Ovary (tissue), 9 donors: ENCODE data around the gene GHSR. TPM values are rescaled to one million over a fixed set of nuclear protein-coding genes. Genes with fewer than 3 reads are reported as not detected.

Source experiments
- DNase-seq, 5 donors: peaks; one replicate each; pipeline ENCODE4 v3.0.0-alpha.2; 2019 to 2020
- H3K27ac ChIP-seq, 2 donors: fragments of 200-600 bp; one replicate each; pipeline versions ENCODE4 v1.5.1 to v1.8.0; 2019 to 2022
- H3K27me3 ChIP-seq: fragments of 200-600 bp; one replicate; pipeline ENCODE4 v1.8.0; 2022
- H3K36me3 ChIP-seq: fragments of 200-600 bp; sonication (generic); one replicate; pipeline ENCODE4 v1.5.1; 2019
- H3K4me1 ChIP-seq: one replicate; pipeline ENCODE4 v1.8.1; 2013; ENCODE audit warnings: mild to moderate bottlenecking, moderate library complexity; ENCODE audit not compliant: insufficient read depth
- H3K4me3 ChIP-seq: fragments of 200-600 bp; sonication (generic); one replicate; pipeline ENCODE4 v1.5.1; 2017
- H3K9me3 ChIP-seq, 2 donors: fragments of 200-600 bp in 1 of 2; sonication (generic) in 1 of 2; one replicate each; pipeline versions ENCODE4 v1.5.1 to v1.8.1; 2013 to 2019; ENCODE audit warnings: mild to moderate bottlenecking in 1 of 2, moderate library complexity in 1 of 2
- CTCF ChIP-seq, 3 donors: fragments of 450-650 bp in 2 of 3; fragments of 200-600 bp in 1 of 3; IDR thresholded peaks; one replicate each; pipeline versions ENCODE4 v1.5.1 to v1.8.0; 2016 to 2022; ENCODE audit warnings: antibody characterized with exemption in 3 of 3, mild to moderate bottlenecking in 1 of 3
- EP300 ChIP-seq: sonication (generic); formaldehyde crosslinking; IDR thresholded peaks from one replicate; pipeline ENCODE4 v1.6.1; 2017; ENCODE audit warnings: antibody characterized with exemption
- POLR2A ChIP-seq: fragments of 450-650 bp; IDR thresholded peaks from one replicate; pipeline ENCODE4 v1.6.1; 2017; ENCODE audit warnings: antibody characterized with exemption, mild to moderate bottlenecking, moderate library complexity
- WGBS, 3 donors: extraction: QIAGEN DNeasy Blood & Tissue Kit in 1 of 3; methylation state at CpG; one replicate each; pipeline versions ENCODE4 v1.1.5 to v1.1.7; 2013 to 2017; 5-methylcytosine and 5-hydroxymethylcytosine counted together
- intact Hi-C, 4 donors: fragments of 100-400 bp; cut with DNase I; formaldehyde crosslinking; loops; one replicate each; pipeline versions ENCODE4 v1.11.0 to v1.15.1; 2022 to 2023
- polyA plus RNA-seq, 2 donors: library from polyadenylated mRNA; stranded (reverse); fragments of 200-250 nt in 1 of 2; fragments of 350-450 nt in 1 of 2; fragmentation: Illumina TruSeq in 1 of 2; extraction: RNeasy Lipid Tissue Mini Kit (QIAGEN cat#74804) in 1 of 2; gene quantifications; one replicate each; pipeline ENCODE4 v1.2.3, GENCODE V29; 2013 to 2014
- total RNA-seq, 7 donors: library from RNA; depleted of rRNA in 2 of 7; stranded (reverse); fragments of >200 nt in 2 of 7; fragmentation: NEBNext Ultra II Directional in 3 of 7; extraction: Animal tissue kit (Norgen Biotek cat#: 25700) in 3 of 7; gene quantifications; one replicate each; pipeline versions ENCODE4 v1.1.0 to v1.2.4, GENCODE V29; 2016 to 2023
- donor health status: DM: no; HTN: no; CAD: no; lungs with moderate emphysema.
- donor health status: DM: no; HTN: no; CAD: no.
- donor health status: Bipolar disorder and iron deficiency.
- donor health status: DM: yes; HTN: yes; CAD: no.
- donor health status: DM: no; HTN: no; CAD: no.
- donor health status: DM: yes; HTN: yes; CAD: no.

The GHSR gene
- total and polyA plus RNA-seq, 9 donors = not detected

GRCh38 chr3:172466553-172467130 lies 18.4 kb upstream of the GHSR start:
- no peaks in the 10 kb centered on the region for H3K27me3 ChIP-seq
- H3K27ac ChIP-seq = no peak overlapping the region
- no peak for DNase-seq
- H3K9me3 ChIP-seq = no peaks in the 10 kb centered on the region
- WGBS, 3 donors = 87 to 96% (median 94%) methylated on average over 4 of the region's 4 CpGs
- no peaks in the 10 kb centered on the region for H3K36me3 ChIP-seq
- TF ChIP-seq EP300 = no peak
- no peak overlapping the region for H3K4me3 ChIP-seq
- H3K4me1 ChIP-seq = no peaks in the 10 kb centered on the region
- intact Hi-C loops = no loop called here

GRCh38 chr3:172465281-172465680 lies 17.0 kb upstream of the GHSR start:
- Histone ChIP-seq H3K27me3 (no peaks in the 10 kb centered on the region), H3K4me1 (no peaks in the 10 kb centered on the region), H3K9me3 (no peaks in the 10 kb centered on the region), H3K4me3 (no peak overlapping the region), H3K36me3 (no peaks in the 10 kb centered on the region), H3K27ac (no peak overlapping the region)
- intact Hi-C loops = no loop called here
- DNase-seq = no peak
- TF ChIP-seq EP300 (no peak), CTCF (IDR thresholded peaks at IDR 0.05) (no peak), POLR2A (no peak)

- Histone ChIP-seq H3K36me3 (no peaks in the 10 kb centered on the region), H3K27me3 (no peaks in the 10 kb centered on the region), H3K9me3 (no peaks in the 10 kb centered on the region), H3K27ac (no peak overlapping the region), H3K4me1 (no peaks in the 10 kb centered on the region), H3K4me3 (no peak overlapping the region)
- DNase-seq = no peak
- 74 to 81% (median 78%) methylated on average over 6 of the region's 6 CpGs for WGBS, 3 donors
- TF ChIP-seq POLR2A = no peak
- TF ChIP-seq EP300 = no peak
- TF ChIP-seq CTCF (IDR thresholded peaks at IDR 0.05) = no peak
- intact Hi-C loops = no loop called here
Measured at GRCh38 chr3:172464306-172464705, 16.1 kb upstream of the GHSR start.

- Histone ChIP-seq H3K4me1 (no peaks in the 10 kb centered on the region), H3K27ac (no peak overlapping the region), H3K27me3 (no peaks in the 10 kb centered on the region), H3K36me3 (no peaks in the 10 kb centered on the region), H3K9me3 (no peaks in the 10 kb centered on the region), H3K4me3 (no peak overlapping the region)
- intact Hi-C loops = no loop called here
- no peak for DNase-seq
- WGBS, 3 donors = 44 to 54% (median 47%) methylated on average over 5 of the region's 5 CpGs
- TF ChIP-seq EP300 (no peak), POLR2A (no peak), CTCF (IDR thresholded peaks at IDR 0.05) (peak in 1 of 3 donors; percentile 40)
Measured at GRCh38 chr3:172461530-172462138, 13.4 kb upstream of the GHSR start.

- no peak overlapping the region for H3K4me3 ChIP-seq
- WGBS, 3 donors = 89 to 97% (median 92%) methylated on average over 3 of the region's 3 CpGs
Measured at GRCh38 chr3:172456404-172456803, 8.1 kb upstream of the GHSR start.

More at GRCh38 chr3:172456404-172456803, 8.1 kb upstream of the GHSR start:
- DNase-seq = no peak
- intact Hi-C loops = no loop called here
- Histone ChIP-seq H3K36me3 (no peaks in the 10 kb centered on the region), H3K27ac (no peak overlapping the region), H3K27me3 (no peaks in the 10 kb centered on the region), H3K4me1 (no peaks in the 10 kb centered on the region), H3K9me3 (no peaks in the 10 kb centered on the region)
- TF ChIP-seq EP300 (no peak), CTCF (IDR thresholded peaks at IDR 0.05) (no peak), POLR2A (no peak)
